Spleen (tissue), 7 donors: Measurements from ENCODE around the gene NAGLU.

Experiments used
- POLR2A ChIP-seq, 3 donors: fragments of 450-650 bp; IDR thresholded peaks; one replicate each; pipeline ENCODE4 v1.5.1; 2017; ENCODE audit warnings: antibody characterized with exemption in 3 of 3, mild to moderate bottlenecking in 1 of 3
- TF ChIP-seq, protein P1 (sequence below), 11 experiments: fragments of 200-600 bp in 7 of 11; fragments of 450-650 bp in 4 of 11; sonication (generic) in 4 of 11; IDR thresholded peaks in 8 of 11; conservative IDR thresholded peaks in 3 of 11; 1 replicate in 7 of 11; 2 replicates in 4 of 11; pipeline versions ENCODE4 v1.4.0 to v1.8.0; 2016 to 2021; ENCODE audit warnings: antibody characterized with exemption in 11 of 11, inconsistent platforms in 4 of 11, mild to moderate bottlenecking in 1 of 11
- donor health status: DM: no; HTN: no; CAD: no; lungs with moderate emphysema.
- donor health status: DM: no; HTN: no; CAD: no.
- donor health status: DM: no; HTN: no; CAD: no.

- no peak for TF ChIP-seq POLR2A (IDR thresholded peaks at IDR 0.05)
- TF ChIP-seq, protein P1, sequence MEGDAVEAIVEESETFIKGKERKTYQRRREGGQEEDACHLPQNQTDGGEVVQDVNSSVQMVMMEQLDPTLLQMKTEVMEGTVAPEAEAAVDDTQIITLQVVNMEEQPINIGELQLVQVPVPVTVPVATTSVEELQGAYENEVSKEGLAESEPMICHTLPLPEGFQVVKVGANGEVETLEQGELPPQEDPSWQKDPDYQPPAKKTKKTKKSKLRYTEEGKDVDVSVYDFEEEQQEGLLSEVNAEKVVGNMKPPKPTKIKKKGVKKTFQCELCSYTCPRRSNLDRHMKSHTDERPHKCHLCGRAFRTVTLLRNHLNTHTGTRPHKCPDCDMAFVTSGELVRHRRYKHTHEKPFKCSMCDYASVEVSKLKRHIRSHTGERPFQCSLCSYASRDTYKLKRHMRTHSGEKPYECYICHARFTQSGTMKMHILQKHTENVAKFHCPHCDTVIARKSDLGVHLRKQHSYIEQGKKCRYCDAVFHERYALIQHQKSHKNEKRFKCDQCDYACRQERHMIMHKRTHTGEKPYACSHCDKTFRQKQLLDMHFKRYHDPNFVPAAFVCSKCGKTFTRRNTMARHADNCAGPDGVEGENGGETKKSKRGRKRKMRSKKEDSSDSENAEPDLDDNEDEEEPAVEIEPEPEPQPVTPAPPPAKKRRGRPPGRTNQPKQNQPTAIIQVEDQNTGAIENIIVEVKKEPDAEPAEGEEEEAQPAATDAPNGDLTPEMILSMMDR (IDR thresholded peaks at IDR 0.05 in 8 of 11, conservative IDR thresholded peaks at IDR 0.05 in 3 of 11), result no peak
Observed at GRCh38 chr17:42509409-42509808, 26.6 kb upstream of the NAGLU start.
